AG09319 (cell line): ENCODE results near the gene NBPF26.
"Not testable (repeated sequence)": the region's sequence is repeated elsewhere in the genome, so short reads cannot be mapped to it uniquely, and the experiment has no call there.

Source experiments
- DNase-seq: peaks from one replicate; pipeline ENCODE4 v3.0.0-alpha.2; 2010; ENCODE audit warnings: low read depth; ENCODE audit errors: extremely low read depth
- TF ChIP-seq, protein P1 (sequence below): IDR thresholded peaks from 2 replicates; pipeline ENCODE4 v1.5.1; 2011; ENCODE audit warnings: low read depth, mild to moderate bottlenecking, inconsistent platforms, low read length, moderate library complexity

The NBPF26 gene

GRCh38 chr1:120723715-120724402, at the start of gene NBPF26:
TSS of gene NBPF26 (plus strand) at chr1:120723945.
- peak; percentile 73 for DNase-seq

- not testable (repeated sequence) for DNase-seq
These were observed 43.5 kb upstream of the NBPF26 start for GRCh38 chr1:120680106-120680819.

DNA sequence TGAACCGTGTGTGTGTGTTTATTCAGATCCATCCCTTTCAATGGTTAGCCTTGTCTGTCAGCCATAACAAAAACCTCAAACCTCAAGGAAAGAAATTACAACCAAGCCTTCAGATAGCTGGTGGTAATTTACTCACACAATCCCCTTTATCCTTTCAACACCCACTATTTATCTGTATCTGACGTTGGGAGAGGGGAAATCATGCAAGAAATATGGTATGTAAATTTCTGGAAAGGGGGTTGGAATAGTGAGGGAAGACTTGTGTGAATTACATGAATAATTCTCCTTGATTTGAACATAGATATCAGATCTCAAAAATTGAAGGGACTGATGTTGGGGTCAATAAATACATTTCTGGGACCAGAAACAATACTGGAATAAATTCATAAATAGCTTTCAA, 42.8 kb upstream of the NBPF26 start:
- DNase-seq = not testable (repeated sequence)

DNA sequence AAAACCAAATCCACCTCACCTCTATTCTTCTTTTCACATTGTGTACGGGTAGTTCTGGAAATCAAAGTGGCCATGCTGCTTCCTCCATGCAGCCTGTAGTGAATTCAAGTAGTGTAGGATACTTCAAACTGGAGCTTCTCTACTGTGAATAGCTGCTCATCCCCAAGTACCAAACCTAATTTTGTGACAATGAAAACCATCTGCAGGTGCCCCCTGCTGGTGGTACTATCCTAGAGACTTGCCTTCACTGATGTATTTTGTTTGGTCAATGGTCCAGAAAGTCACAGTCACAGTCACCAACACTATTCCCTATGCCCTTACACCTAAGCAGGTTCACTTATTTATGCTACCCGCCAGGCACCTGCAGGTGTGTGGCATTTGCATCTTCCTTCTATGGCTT, 39.3 kb upstream of the NBPF26 start:
- DNase-seq = not testable (repeated sequence)

GRCh38 chr1:120685622-120686021, 38.1 kb upstream of the NBPF26 start:
- not testable (repeated sequence) for DNase-seq

DNA sequence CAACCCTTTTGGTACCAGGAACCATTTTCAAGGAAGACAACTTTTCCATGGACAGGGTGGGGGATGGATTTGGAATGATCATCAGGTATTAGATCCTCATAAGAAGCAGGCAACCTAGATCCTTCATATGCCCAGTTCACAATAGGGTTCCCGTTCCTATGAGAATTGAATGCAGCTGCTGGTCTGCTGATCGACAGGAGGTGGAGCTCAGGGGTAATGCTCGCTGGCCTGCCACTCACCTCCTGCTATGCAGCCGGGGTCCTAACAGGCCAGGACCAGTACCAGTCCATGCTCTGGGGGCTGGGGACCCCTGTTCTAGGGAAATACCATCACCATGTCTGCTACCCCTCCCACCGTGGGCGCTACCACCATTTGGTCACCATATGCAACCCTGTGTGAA, 36.5 kb upstream of the NBPF26 start:
- not testable (repeated sequence) for DNase-seq

DNA sequence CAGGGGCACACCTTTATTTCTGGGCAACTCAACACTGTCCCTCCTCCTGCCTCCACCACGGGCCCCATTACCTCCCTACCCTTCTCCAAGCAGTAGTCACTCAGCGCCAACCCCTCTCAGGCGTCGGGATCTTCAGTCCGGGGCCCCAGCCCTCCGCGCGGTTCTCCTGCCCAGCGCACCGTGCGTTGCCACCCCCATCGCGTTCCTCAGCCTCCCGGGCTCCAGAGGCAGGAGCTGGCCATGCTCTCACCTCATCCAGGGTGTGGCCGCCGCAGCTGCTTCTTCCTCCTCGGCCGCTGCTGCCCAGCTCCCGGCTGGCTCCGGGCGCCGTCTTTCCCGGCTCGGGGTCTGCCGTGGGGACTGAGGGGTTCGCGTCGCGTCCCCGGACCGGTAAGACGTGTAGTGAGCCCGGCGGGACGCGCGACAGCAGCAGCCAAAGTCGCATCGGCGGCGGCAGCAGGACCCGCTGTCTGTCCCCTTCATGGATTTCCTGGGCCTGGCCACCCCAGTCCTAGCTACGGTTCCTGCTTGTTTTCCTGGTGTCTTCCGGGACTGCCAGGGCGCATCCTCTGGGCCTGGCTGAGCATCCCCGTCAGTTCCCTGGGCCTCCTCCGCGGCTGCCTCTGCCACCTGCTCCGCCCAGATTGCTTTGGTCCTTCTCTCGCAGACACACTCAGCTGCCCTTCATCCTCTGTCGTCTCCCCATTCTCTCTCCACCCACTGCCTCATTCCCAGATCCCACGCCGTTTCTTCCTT, 22.8 kb upstream of the NBPF26 start:
- DNase-seq = not testable (repeated sequence)

DNA sequence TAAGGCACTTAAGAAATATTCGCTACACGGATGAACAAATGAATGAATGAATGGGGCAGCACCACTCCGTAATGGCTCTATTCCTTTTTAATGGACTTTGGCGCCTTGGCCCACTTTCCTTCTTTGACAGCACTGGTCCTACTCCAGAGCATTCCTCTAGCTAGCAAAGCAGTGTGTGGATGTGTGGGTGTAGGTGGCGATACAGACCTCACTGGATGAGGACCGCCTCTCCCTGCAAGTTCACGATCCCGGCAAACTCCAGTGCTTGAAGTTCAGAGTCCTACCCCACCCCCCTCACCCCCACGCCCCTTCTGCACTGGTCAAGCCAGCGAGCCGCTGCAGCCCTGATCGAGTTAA, 409 bp upstream of the NBPF26 start:
- not testable (repeated sequence) for DNase-seq

DNA sequence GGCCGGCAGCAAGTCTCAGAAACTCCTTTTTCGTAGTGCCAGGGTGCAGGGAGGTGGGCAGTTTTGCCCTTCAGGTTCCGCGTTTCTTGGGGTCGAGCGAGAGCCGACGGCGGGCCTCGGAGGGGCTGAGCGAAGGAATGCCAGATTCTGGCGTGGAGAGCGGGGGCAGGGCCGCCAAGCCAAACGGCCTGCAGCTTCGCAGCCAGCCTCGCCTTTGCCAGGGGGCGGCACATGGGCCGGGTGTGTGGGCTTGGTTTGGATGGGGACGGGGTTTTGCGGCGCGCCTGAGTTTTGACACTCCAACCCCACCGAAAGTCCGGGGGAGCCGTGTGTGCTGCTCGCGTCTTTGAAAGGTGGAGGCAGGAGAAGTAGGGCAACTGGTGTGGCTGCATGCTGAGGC, 762 bp downstream of the NBPF26 start:
- not testable (repeated sequence) for DNase-seq

DNA sequence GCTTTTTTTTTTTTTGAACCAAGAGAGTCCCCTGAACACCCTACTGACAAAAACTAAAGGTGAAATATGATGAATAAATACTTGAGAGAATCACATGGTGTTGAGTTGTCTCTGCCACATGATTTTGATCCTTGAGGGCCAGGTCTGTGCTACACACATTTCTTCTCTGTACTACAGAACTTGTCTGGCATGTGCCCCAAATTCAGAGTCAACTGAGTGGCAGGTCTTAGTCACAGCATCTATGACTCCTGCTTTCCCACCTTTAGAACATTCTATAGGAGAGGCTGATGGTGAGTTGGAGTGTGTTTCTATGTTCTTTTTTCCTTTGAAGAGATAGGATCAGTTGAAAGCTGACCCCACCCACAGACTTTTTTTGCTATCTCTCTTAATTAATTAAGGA, 5.1 kb downstream of the NBPF26 start:
- not testable (repeated sequence) for DNase-seq

DNA sequence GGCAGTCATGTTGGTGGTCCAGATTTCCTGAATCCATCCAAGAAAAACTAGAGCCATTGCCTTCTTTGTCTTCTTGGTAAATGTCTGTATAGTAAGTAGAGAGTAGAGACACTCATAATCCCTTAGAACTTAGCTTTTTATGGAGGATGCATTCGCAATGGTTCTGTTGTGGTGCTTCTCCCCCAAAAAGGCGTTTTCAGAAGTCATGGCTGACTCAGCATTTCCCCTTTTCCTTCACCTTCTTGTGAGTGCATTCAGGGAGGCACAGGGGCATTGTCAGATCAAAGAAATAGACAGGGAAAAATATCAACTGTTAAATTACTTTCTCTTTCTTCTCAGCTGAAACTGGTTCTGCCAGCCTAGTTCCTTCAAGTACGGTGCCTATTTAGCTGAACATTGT, 45.3 kb downstream of the NBPF26 start:
- not testable (repeated sequence) for DNase-seq

GRCh38 chr1:120805452-120805851, 81.7 kb downstream of the NBPF26 start:
- not testable (repeated sequence) for DNase-seq

- peak; percentile 12 for DNase-seq
- TF ChIP-seq, protein P1, sequence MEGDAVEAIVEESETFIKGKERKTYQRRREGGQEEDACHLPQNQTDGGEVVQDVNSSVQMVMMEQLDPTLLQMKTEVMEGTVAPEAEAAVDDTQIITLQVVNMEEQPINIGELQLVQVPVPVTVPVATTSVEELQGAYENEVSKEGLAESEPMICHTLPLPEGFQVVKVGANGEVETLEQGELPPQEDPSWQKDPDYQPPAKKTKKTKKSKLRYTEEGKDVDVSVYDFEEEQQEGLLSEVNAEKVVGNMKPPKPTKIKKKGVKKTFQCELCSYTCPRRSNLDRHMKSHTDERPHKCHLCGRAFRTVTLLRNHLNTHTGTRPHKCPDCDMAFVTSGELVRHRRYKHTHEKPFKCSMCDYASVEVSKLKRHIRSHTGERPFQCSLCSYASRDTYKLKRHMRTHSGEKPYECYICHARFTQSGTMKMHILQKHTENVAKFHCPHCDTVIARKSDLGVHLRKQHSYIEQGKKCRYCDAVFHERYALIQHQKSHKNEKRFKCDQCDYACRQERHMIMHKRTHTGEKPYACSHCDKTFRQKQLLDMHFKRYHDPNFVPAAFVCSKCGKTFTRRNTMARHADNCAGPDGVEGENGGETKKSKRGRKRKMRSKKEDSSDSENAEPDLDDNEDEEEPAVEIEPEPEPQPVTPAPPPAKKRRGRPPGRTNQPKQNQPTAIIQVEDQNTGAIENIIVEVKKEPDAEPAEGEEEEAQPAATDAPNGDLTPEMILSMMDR = peak; percentile 22
These were observed 88.1 kb downstream of the NBPF26 start for GRCh38 chr1:120811822-120812221.

- DNase-seq = not testable (repeated sequence)
These were observed 101.3 kb downstream of the NBPF26 start for GRCh38 chr1:120825051-120825450.

DNA sequence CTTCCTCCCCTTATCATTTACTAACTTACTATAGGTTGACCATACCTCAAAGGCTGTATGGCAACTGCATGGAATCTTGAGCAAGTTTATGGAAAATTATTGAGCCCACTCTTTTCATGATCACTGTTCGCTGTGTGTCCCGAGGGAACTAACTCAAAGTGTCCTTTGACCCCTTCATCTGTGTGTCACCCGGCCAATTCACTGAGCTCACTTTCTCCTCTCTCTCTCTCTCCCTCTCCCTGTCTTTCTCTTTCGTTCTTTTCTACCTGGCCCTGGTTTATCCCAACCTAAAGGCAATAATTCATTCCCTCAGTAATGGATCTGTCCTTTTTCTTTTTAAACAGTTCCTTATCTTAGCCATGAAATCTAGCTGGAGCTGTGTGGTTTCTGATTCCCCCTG, 102.9 kb downstream of the NBPF26 start:
- DNase-seq = not testable (repeated sequence)
